ENCODE measurements around the gene DENND4A. TPM values are rescaled to one million over a fixed set of nuclear protein-coding genes. Genes with fewer than 3 reads are reported as not detected.

Gene DENND4A
- total RNA-seq, 1 donor from 2014 or later: 8.5 TPM

- no peak for DNase-seq (ENCODE audit: low read depth)
- Histone ChIP-seq H3K27me3 (ENCODE audit: control insufficient read depth, insufficient read depth, low read length) (no peaks in the 10 kb centered on the region), H3K4me3 (ENCODE audit: low read depth, low read length) (no peak overlapping the region), H3K36me3 (ENCODE audit: control insufficient read depth, insufficient read depth, low read length) (no peaks in the 10 kb centered on the region)
- peak; percentile 8 for TF ChIP-seq CTCF (IDR thresholded peaks at IDR 0.05; ENCODE audit: insufficient read depth, low read length, poor library complexity, severe bottlenecking)
Measured at GRCh38 chr15:65836665-65837064, 44.6 kb upstream of the DENND4A start.

GRCh38 chr15:65835447-65835846 lies 43.4 kb upstream of the DENND4A start:
- Histone ChIP-seq H3K27me3 (ENCODE audit: control insufficient read depth, insufficient read depth, low read length) (no peaks in the 10 kb centered on the region), H3K36me3 (ENCODE audit: control insufficient read depth, insufficient read depth, low read length) (no peaks in the 10 kb centered on the region), H3K4me3 (ENCODE audit: low read depth, low read length) (no peak overlapping the region)
- no peak for DNase-seq (ENCODE audit: low read depth)
- TF ChIP-seq CTCF (IDR thresholded peaks at IDR 0.05; ENCODE audit: insufficient read depth, low read length, poor library complexity, severe bottlenecking): no peak

GRCh38 chr15:65834603-65835282 lies 42.6 kb upstream of the DENND4A start:
- Histone ChIP-seq H3K36me3 (ENCODE audit: control insufficient read depth, insufficient read depth, low read length) (no peaks in the 10 kb centered on the region), H3K27me3 (ENCODE audit: control insufficient read depth, insufficient read depth, low read length) (no peaks in the 10 kb centered on the region), H3K4me3 (ENCODE audit: low read depth, low read length) (no peak overlapping the region)
- no peak for TF ChIP-seq CTCF (IDR thresholded peaks at IDR 0.05; ENCODE audit: insufficient read depth, low read length, poor library complexity, severe bottlenecking)
- DNase-seq (ENCODE audit: low read depth): no peak

GRCh38 chr15:65833501-65834205 lies 41.6 kb upstream of the DENND4A start:
- Histone ChIP-seq H3K4me3 (ENCODE audit: low read depth, low read length) (no peak overlapping the region), H3K27me3 (ENCODE audit: control insufficient read depth, insufficient read depth, low read length) (no peaks in the 10 kb centered on the region), H3K36me3 (ENCODE audit: control insufficient read depth, insufficient read depth, low read length) (no peaks in the 10 kb centered on the region)
- DNase-seq (ENCODE audit: low read depth): no peak
- TF ChIP-seq CTCF (IDR thresholded peaks at IDR 0.05; ENCODE audit: insufficient read depth, low read length, poor library complexity, severe bottlenecking): no peak

- DNase-seq (ENCODE audit: low read depth): peak; percentile 93
Measured at GRCh38 chr15:65832549-65833364, 40.7 kb upstream of the DENND4A start.

More at GRCh38 chr15:65832549-65833364, 40.7 kb upstream of the DENND4A start:
- no peak overlapping the region for H3K4me3 ChIP-seq (ENCODE audit: low read depth, low read length)
- no peaks in the 10 kb centered on the region for H3K27me3 ChIP-seq (ENCODE audit: control insufficient read depth, insufficient read depth, low read length)
- TF ChIP-seq CTCF (IDR thresholded peaks at IDR 0.05; ENCODE audit: insufficient read depth, low read length, poor library complexity, severe bottlenecking): peak; percentile 38
- no peaks in the 10 kb centered on the region for H3K36me3 ChIP-seq (ENCODE audit: control insufficient read depth, insufficient read depth, low read length)
